H9 (cell line): ENCODE results near the gene GABRB3. TPM values are rescaled to one million over a fixed set of nuclear protein-coding genes. Genes with fewer than 3 reads are reported as not detected.

ENCODE experiments used
- DNase-seq: peaks from one replicate; pipeline ENCODE4 v3.0.0-alpha.2; 2017
- H2AFZ ChIP-seq: one replicate; pipeline ENCODE4 v1.6.1; 2013; ENCODE audit warnings: mild to moderate bottlenecking, low read length, control low read depth, moderate library complexity
- H2AK5ac ChIP-seq: 2 replicates; pipeline ENCODE4 v1.6.1; 2013; ENCODE audit warnings: low read length, control low read depth, mixed read lengths; ENCODE audit not compliant: insufficient read length
- H2BK120ac ChIP-seq: one replicate; pipeline ENCODE4 v1.6.1; 2013; ENCODE audit warnings: low read depth, mild to moderate bottlenecking, low read length, control low read depth, inconsistent platforms; ENCODE audit not compliant: poor library complexity, severe bottlenecking
- H2BK12ac ChIP-seq: 2 replicates; pipeline ENCODE4 v1.6.1; 2013; ENCODE audit warnings: low read length, control low read depth, mixed read lengths, low read depth; ENCODE audit not compliant: insufficient read length
- H2BK15ac ChIP-seq: 2 replicates; pipeline ENCODE4 v1.6.1; 2013; ENCODE audit warnings: low read depth, low read length, control low read depth
- H2BK20ac ChIP-seq: one replicate; pipeline ENCODE4 v1.6.1; 2013; ENCODE audit warnings: low read depth, mild to moderate bottlenecking, low read length, control low read depth, inconsistent platforms; ENCODE audit not compliant: poor library complexity, severe bottlenecking
- H2BK5ac ChIP-seq: 2 replicates; pipeline ENCODE4 v1.6.1; 2013; ENCODE audit warnings: low read length, control low read depth, mixed read lengths; ENCODE audit not compliant: insufficient read length
- H3K14ac ChIP-seq: 2 replicates; pipeline ENCODE4 v1.6.1; 2013; ENCODE audit warnings: low read length, control low read depth; ENCODE audit not compliant: insufficient read depth
- H3K18ac ChIP-seq: 2 replicates; pipeline ENCODE4 v1.6.1; 2013; ENCODE audit warnings: low read depth, mild to moderate bottlenecking, mixed read lengths, low read length, control low read depth; ENCODE audit not compliant: insufficient read length
- H3K23ac ChIP-seq: 2 replicates; pipeline ENCODE4 v1.6.1; 2013; ENCODE audit warnings: low read length, control low read depth, mixed read lengths, low read depth; ENCODE audit not compliant: insufficient read length
- H3K23me2 ChIP-seq: 2 replicates; pipeline ENCODE4 v1.6.1; 2013; ENCODE audit warnings: low read depth, mild to moderate bottlenecking, mixed read lengths, low read length, control low read depth; ENCODE audit not compliant: insufficient read length, poor library complexity, severe bottlenecking
- H3K27ac ChIP-seq: 2 replicates; pipeline ENCODE4 v1.5.1; 2013; ENCODE audit warnings: low read length, control low read depth, mixed read lengths, low read depth; ENCODE audit not compliant: insufficient read length
- H3K27me3 ChIP-seq: 2 replicates; pipeline ENCODE4 v1.6.1; 2013; ENCODE audit warnings: low read length, control low read depth, inconsistent platforms; ENCODE audit not compliant: insufficient read depth
- H3K4ac ChIP-seq: 2 replicates; pipeline ENCODE4 v1.6.1; 2013; ENCODE audit warnings: low read depth, mild to moderate bottlenecking, control low read depth, inconsistent platforms, low read length, moderate library complexity
- H3K4me1 ChIP-seq: 2 replicates; pipeline ENCODE4 v1.6.1; 2013; ENCODE audit warnings: low read length, control low read depth, inconsistent platforms; ENCODE audit not compliant: insufficient read depth
- H3K4me2 ChIP-seq: 2 replicates; pipeline ENCODE4 v1.6.1; 2013; ENCODE audit warnings: low read length, control low read depth, mixed read lengths; ENCODE audit not compliant: insufficient read length, insufficient read depth
- H3K56ac ChIP-seq: 2 replicates; pipeline ENCODE4 v1.6.1; 2013; ENCODE audit warnings: low read depth, mild to moderate bottlenecking, mixed read lengths, low read length, control low read depth; ENCODE audit not compliant: insufficient read length
- H3K79me1 ChIP-seq: 2 replicates; pipeline ENCODE4 v1.6.1; 2013; ENCODE audit warnings: low read depth, mild to moderate bottlenecking, moderate library complexity, low read length, control low read depth, inconsistent platforms; ENCODE audit not compliant: insufficient read depth, poor library complexity, severe bottlenecking
- H3K79me2 ChIP-seq: 2 replicates; pipeline ENCODE4 v1.6.1; 2013; ENCODE audit warnings: low read length, control low read depth, inconsistent platforms; ENCODE audit not compliant: insufficient read depth
- H3K9ac ChIP-seq: 2 replicates; pipeline ENCODE4 v1.6.1; 2013; ENCODE audit warnings: low read length, control low read depth, mixed read lengths; ENCODE audit not compliant: insufficient read length; ENCODE audit errors: extremely low read depth
- H3K9me3 ChIP-seq: one replicate; pipeline ENCODE4 v1.6.1; 2013; ENCODE audit warnings: low read depth, low read length, inconsistent platforms; ENCODE audit not compliant: control insufficient read depth
- H3T11ph ChIP-seq: one replicate; pipeline ENCODE4 v1.6.1; 2013; ENCODE audit warnings: mild to moderate bottlenecking, low read length, control low read depth, inconsistent platforms
- H4K20me1 ChIP-seq: one replicate; pipeline ENCODE4 v1.6.1; 2013; ENCODE audit not compliant: control insufficient read depth, insufficient read length, insufficient read depth
- H4K5ac ChIP-seq: 2 replicates; pipeline ENCODE4 v1.6.1; 2013; ENCODE audit warnings: low read depth, mild to moderate bottlenecking, mixed read lengths, low read length, control low read depth; ENCODE audit not compliant: insufficient read length
- H4K8ac ChIP-seq: replicated peaks from 2 replicates; pipeline ENCODE4 v1.6.1; 2013; ENCODE audit warnings: low read length, control low read depth, mixed read lengths, low read depth; ENCODE audit not compliant: insufficient read length
- H4K91ac ChIP-seq: 2 replicates; pipeline ENCODE4 v1.6.1; 2013; ENCODE audit warnings: low read depth, mild to moderate bottlenecking, moderate library complexity, mixed read lengths, low read length, control low read depth; ENCODE audit not compliant: insufficient read length
- H3K27ac Mint-ChIP-seq, 3 experiments: 2 replicates in 2 of 3; 3 replicates in 1 of 3; pipeline ENCODE4 v1.8.0; 2020 to 2021; ENCODE audit warnings: mixed read lengths in 3 of 3, mild to moderate bottlenecking in 1 of 3, moderate library complexity in 1 of 3
- H3K27me3 Mint-ChIP-seq: 2 replicates; pipeline ENCODE4 v1.8.0; 2021; ENCODE audit warnings: low read depth, mild to moderate bottlenecking, moderate library complexity, mixed read lengths
- H3K36me3 Mint-ChIP-seq, 3 experiments: 2 replicates in 2 of 3; 3 replicates in 1 of 3; pipeline ENCODE4 v1.8.0; 2020 to 2021; ENCODE audit warnings: low read depth in 3 of 3, mixed read lengths in 3 of 3; ENCODE audit not compliant: insufficient read depth in 1 of 3
- H3K4me1 Mint-ChIP-seq, 2 experiments: 2 replicates each; pipeline ENCODE4 v1.8.0; 2020; ENCODE audit warnings: mixed read lengths in 2 of 2
- H3K4me3 Mint-ChIP-seq, 2 experiments: 2 replicates in 1 of 2; 3 replicates in 1 of 2; pipeline ENCODE4 v1.8.0; 2020 to 2021; ENCODE audit warnings: mild to moderate bottlenecking in 2 of 2, mixed read lengths in 2 of 2, moderate library complexity in 1 of 2
- H3K9me3 Mint-ChIP-seq, 2 experiments: 2 replicates in 1 of 2; 3 replicates in 1 of 2; pipeline ENCODE4 v1.8.0; 2020; ENCODE audit warnings: mild to moderate bottlenecking in 2 of 2, mixed read lengths in 2 of 2, moderate library complexity in 1 of 2
- WGBS: extraction: QIAGEN DNeasy Blood & Tissue Kit; methylation state at CpG from one replicate; pipeline ENCODE4 v1.1.7; 2013; ENCODE audit warnings: missing lambda C conversion rate, low lambda C conversion rate, mixed read lengths; ENCODE audit not compliant: insufficient read length; ENCODE audit errors: extremely low coverage; 5-methylcytosine and 5-hydroxymethylcytosine counted together
- total RNA-seq: library from RNA; stranded (reverse); gene quantifications from 2 replicates; pipeline ENCODE4 v1.2.1, GENCODE V29; 2021
- TF ChIP-seq, protein P1 (sequence below): fragments of 200-600 bp; sonication (generic); conservative IDR thresholded peaks from 3 replicates; pipeline ENCODE4 v1.8.0; 2021; ENCODE audit warnings: antibody characterized with exemption, mild to moderate bottlenecking

GABRB3 gene
- total RNA-seq, 1 experiment from 2014 or later: 98.2 TPM

DNA sequence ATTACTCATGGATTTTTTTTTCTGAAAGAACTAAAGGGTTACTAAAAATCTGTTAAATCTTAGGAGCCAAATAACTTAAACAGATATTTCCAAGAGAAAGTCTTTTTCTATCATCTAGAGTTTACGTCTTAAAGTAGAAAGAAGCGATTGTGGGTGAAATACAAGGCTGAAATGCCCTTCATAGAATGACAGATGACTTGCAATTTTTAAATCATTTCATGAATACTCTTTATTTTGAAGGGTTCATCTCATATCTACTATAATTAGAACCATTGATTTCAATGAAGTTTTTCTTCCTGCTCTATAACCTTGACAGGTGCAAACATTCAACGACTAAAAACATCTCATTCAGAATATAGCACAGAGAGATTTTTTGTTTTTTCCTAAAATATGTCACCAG lies 217.0 kb downstream of the GABRB3 start:
- H3K27me3 ChIP-seq: no peaks in the 10 kb centered on the region
- no peak overlapping the region for H3K27ac ChIP-seq
- H4K91ac ChIP-seq: no peak overlapping the region
- Mint-ChIP-seq H3K4me1 (peaks cover 0 to 3% of the 10 kb centered on the region in 2 experiments; a peak in 3 of 4 replicates), H3K4me3 (no peak overlapping the region), H3K9me3 (no peaks in the 10 kb centered on the region), H3K27ac (no peak overlapping the region), H3K27me3 (no peaks in the 10 kb centered on the region), H3K36me3 (peaks cover 40 to 51% (median 50%) of the 10 kb centered on the region in 3 experiments)
- H4K5ac ChIP-seq: no peak overlapping the region
- no CpG with 5 or more reads among the region's 3 CpGs for WGBS
- H3K4me2 ChIP-seq: no peak overlapping the region
- no peaks in the 10 kb centered on the region for H3K4me1 ChIP-seq
- no peak overlapping the region for H3K9ac ChIP-seq
- H2AFZ ChIP-seq: no peak overlapping the region
- no peak overlapping the region for H2BK15ac ChIP-seq
- no peak overlapping the region for H2AK5ac ChIP-seq
- no peak overlapping the region for H3K23ac ChIP-seq
- H2BK5ac ChIP-seq: no peak overlapping the region
- no peak overlapping the region for H4K8ac ChIP-seq
- H3K14ac ChIP-seq: no peak overlapping the region
- no peaks in the 10 kb centered on the region for H3K79me2 ChIP-seq
- no peak overlapping the region for H2BK12ac ChIP-seq
- H3K18ac ChIP-seq: no peak overlapping the region
- no peaks in the 10 kb centered on the region for H3K79me1 ChIP-seq
- H3K56ac ChIP-seq: no peak overlapping the region
- TF ChIP-seq, protein P1, sequence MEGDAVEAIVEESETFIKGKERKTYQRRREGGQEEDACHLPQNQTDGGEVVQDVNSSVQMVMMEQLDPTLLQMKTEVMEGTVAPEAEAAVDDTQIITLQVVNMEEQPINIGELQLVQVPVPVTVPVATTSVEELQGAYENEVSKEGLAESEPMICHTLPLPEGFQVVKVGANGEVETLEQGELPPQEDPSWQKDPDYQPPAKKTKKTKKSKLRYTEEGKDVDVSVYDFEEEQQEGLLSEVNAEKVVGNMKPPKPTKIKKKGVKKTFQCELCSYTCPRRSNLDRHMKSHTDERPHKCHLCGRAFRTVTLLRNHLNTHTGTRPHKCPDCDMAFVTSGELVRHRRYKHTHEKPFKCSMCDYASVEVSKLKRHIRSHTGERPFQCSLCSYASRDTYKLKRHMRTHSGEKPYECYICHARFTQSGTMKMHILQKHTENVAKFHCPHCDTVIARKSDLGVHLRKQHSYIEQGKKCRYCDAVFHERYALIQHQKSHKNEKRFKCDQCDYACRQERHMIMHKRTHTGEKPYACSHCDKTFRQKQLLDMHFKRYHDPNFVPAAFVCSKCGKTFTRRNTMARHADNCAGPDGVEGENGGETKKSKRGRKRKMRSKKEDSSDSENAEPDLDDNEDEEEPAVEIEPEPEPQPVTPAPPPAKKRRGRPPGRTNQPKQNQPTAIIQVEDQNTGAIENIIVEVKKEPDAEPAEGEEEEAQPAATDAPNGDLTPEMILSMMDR: no peak
- DNase-seq: no peak
- no peak overlapping the region for H2BK120ac ChIP-seq
- H4K20me1 ChIP-seq: no peaks in the 10 kb centered on the region
- no peak overlapping the region for H3T11ph ChIP-seq
- no peaks in the 10 kb centered on the region for H3K23me2 ChIP-seq
- no peak overlapping the region for H2BK20ac ChIP-seq
- H3K9me3 ChIP-seq: no peaks in the 10 kb centered on the region
- no peak overlapping the region for H3K4ac ChIP-seq
